Fibroblast of mammary gland (primary cell): Measurements from ENCODE around the gene VTI1A.

Source experiments
- DNase-seq: peaks from one replicate; pipeline ENCODE4 v3.0.0-alpha.2; 2010; ENCODE audit warnings: low read depth
- H3K4me3 ChIP-seq: 2 replicates; pipeline ENCODE4 v1.5.1; 2011; ENCODE audit warnings: low read depth, mild to moderate bottlenecking, low read length, moderate library complexity; ENCODE audit not compliant: control insufficient read depth
- CTCF ChIP-seq: conservative IDR thresholded peaks from 2 replicates; pipeline ENCODE4 v1.5.1; 2011; ENCODE audit warnings: low read depth, low read length, inconsistent platforms; ENCODE audit not compliant: control insufficient read depth, insufficient read depth

VTI1A gene

GRCh38 chr10:112755446-112756234, 308.6 kb downstream of the VTI1A start:
- no peak for TF ChIP-seq CTCF
- no peak overlapping the region for H3K4me3 ChIP-seq
- DNase-seq: no peak

GRCh38 chr10:112756235-112756527, 309.2 kb downstream of the VTI1A start:
- H3K4me3 ChIP-seq: no peak overlapping the region
- DNase-seq: no peak
- TF ChIP-seq CTCF: no peak

GRCh38 chr10:112758961-112759360, 311.9 kb downstream of the VTI1A start:
- TF ChIP-seq CTCF: no peak
- no peak for DNase-seq
- H3K4me3 ChIP-seq: no peak overlapping the region

GRCh38 chr10:112759496-112759895, 312.5 kb downstream of the VTI1A start:
- no peak overlapping the region for H3K4me3 ChIP-seq
- no peak for DNase-seq
- TF ChIP-seq CTCF: no peak

GRCh38 chr10:112761256-112761655, 314.2 kb downstream of the VTI1A start:
- DNase-seq: no peak
- no peak overlapping the region for H3K4me3 ChIP-seq
- no peak for TF ChIP-seq CTCF

- no peak for DNase-seq
- H3K4me3 ChIP-seq: no peak overlapping the region
- no peak for TF ChIP-seq CTCF
These were observed 317.0 kb downstream of the VTI1A start for GRCh38 chr10:112763916-112764520.
